Endothelial cell of umbilical vein (primary cell): ENCODE results near the gene AGAP5. TPM values are rescaled to one million over a fixed set of nuclear protein-coding genes. Genes with fewer than 3 reads are reported as not detected.
A peak's percentile ranks its signal among the peaks of the same experiment; 100 is the strongest.

Experiments
- BruUV-seq: library from RNA; stranded (reverse); fragments of 400-500 nt; replicated peaks from 2 replicates; lab custom pipeline; 2021; lab: Mats Ljungman, UMichigan
- CTCF ChIA-PET: fragments of 300-600, 350-600 bp; sonication (Branson Sonifier 250); formaldehyde crosslinking; loops from one replicate; lab custom pipeline; 2021; ENCODE audit warnings: antibody characterized with exemption, inconsistent platforms; lab: Charles Lee
- POLR2A ChIA-PET: fragments of 300-600, 350-600 bp; sonication (Branson Sonifier 250); formaldehyde crosslinking; loops from one replicate; lab custom pipeline; 2021; ENCODE audit warnings: antibody characterized with exemption, inconsistent platforms; lab: Charles Lee
- DNase-seq: peaks from one replicate; pipeline ENCODE4 v3.0.0-alpha.2; 2011; ENCODE audit warnings: low read depth, low spot score
- FAIRE-seq: peaks from 2 replicates; lab custom pipeline; 2011; peaks lifted over from hg19 to GRCh38; lab: Jason Lieb, UNC
- H2AFZ ChIP-seq: 2 replicates; pipeline ENCODE4 v1.6.0; 2012; ENCODE audit warnings: low read depth, low read length, control low read depth, inconsistent platforms
- H3K27ac ChIP-seq: 2 replicates; pipeline ENCODE4 v1.5.1; 2011; ENCODE audit warnings: low read depth, mild to moderate bottlenecking, control low read depth, low read length, moderate library complexity; ENCODE audit not compliant: insufficient read depth
- H3K27me3 ChIP-seq, 2 experiments: 2 replicates each; pipeline versions ENCODE4 v1.6.0 to v1.6.1; 2011; ENCODE audit warnings: low read length in 2 of 2, mixed read lengths in 1 of 2; ENCODE audit not compliant: control insufficient read depth in 2 of 2, insufficient read depth in 2 of 2
- H3K36me3 ChIP-seq, 2 experiments: 2 replicates in 1 of 2; 3 replicates in 1 of 2; pipeline ENCODE4 v1.5.1; 2011; ENCODE audit warnings: low read length in 2 of 2, mild to moderate bottlenecking in 1 of 2, moderate library complexity in 1 of 2; ENCODE audit not compliant: control insufficient read depth in 2 of 2, insufficient read depth in 2 of 2; ENCODE audit errors: extremely low read depth in 1 of 2
- H3K4me1 ChIP-seq: 3 replicates; pipeline ENCODE4 v1.5.1; 2011; ENCODE audit warnings: mild to moderate bottlenecking, low read length; ENCODE audit not compliant: control insufficient read depth, insufficient read depth; ENCODE audit errors: extremely low read depth
- H3K4me2 ChIP-seq: 2 replicates; pipeline ENCODE4 v1.6.1; 2011; ENCODE audit warnings: low read length, control low read depth, mixed read lengths; ENCODE audit not compliant: insufficient read depth
- H3K4me3 ChIP-seq, 3 experiments: fragments of 200-600 bp in 1 of 3; sonication (generic), shearing (Covaris generic) in 1 of 3; replicated peaks in 1 of 3; 2 replicates each; pipeline ENCODE4 v1.5.1; 2011 to 2016; ENCODE audit warnings: control low read depth in 3 of 3, low read length in 3 of 3, mild to moderate bottlenecking in 2 of 3, inconsistent platforms in 1 of 3, low read depth in 1 of 3, moderate library complexity in 1 of 3; ENCODE audit not compliant: insufficient read depth in 1 of 3
- H3K79me2 ChIP-seq: 2 replicates; pipeline ENCODE4 v1.6.0; 2012; ENCODE audit warnings: low read length, inconsistent platforms; ENCODE audit not compliant: control insufficient read depth, insufficient read depth
- H3K9ac ChIP-seq: replicated peaks from 2 replicates; pipeline ENCODE3; 2011; ENCODE audit warnings: low read length, control low read depth; ENCODE audit not compliant: insufficient read depth; ENCODE audit errors: extremely low read depth
- H3K9me1 ChIP-seq: replicated peaks from 3 replicates; pipeline ENCODE4 v1.6.0; 2011; ENCODE audit warnings: mild to moderate bottlenecking, low read length; ENCODE audit not compliant: control insufficient read depth, insufficient read depth; ENCODE audit errors: extremely low read depth
- H3K9me3 ChIP-seq: replicated peaks from 2 replicates; pipeline ENCODE4 v1.5.1; 2012; ENCODE audit warnings: low read length, inconsistent platforms; ENCODE audit not compliant: control insufficient read depth, insufficient read depth
- H4K20me1 ChIP-seq: replicated peaks from 2 replicates; pipeline ENCODE3; 2011; ENCODE audit warnings: mild to moderate bottlenecking, low read length; ENCODE audit not compliant: control insufficient read depth, insufficient read depth; ENCODE audit errors: extremely low read depth
- EZH2 ChIP-seq: IDR thresholded peaks from 2 replicates; pipeline ENCODE4 v1.6.1; 2012; ENCODE audit warnings: borderline replicate concordance, low read depth, mild to moderate bottlenecking, moderate library complexity, low read length, inconsistent platforms; ENCODE audit not compliant: severe bottlenecking
- FOS ChIP-seq: IDR thresholded peaks from 2 replicates; pipeline ENCODE4 v1.6.1; 2011; ENCODE audit warnings: mild to moderate bottlenecking, low read length, moderate library complexity, borderline replicate concordance; ENCODE audit not compliant: insufficient read depth
- GATA2 ChIP-seq: IDR thresholded peaks from 2 replicates; pipeline ENCODE4 v1.7.0; 2011; ENCODE audit warnings: low read depth, mild to moderate bottlenecking, moderate library complexity, mixed read lengths, low read length; ENCODE audit not compliant: insufficient read length, insufficient read depth
- JUN ChIP-seq: IDR thresholded peaks from 2 replicates; pipeline ENCODE4 v1.6.1; 2011; ENCODE audit warnings: borderline replicate concordance, low read depth; ENCODE audit not compliant: insufficient read length, insufficient read depth
- MYC ChIP-seq: IDR thresholded peaks from one replicate; pipeline ENCODE4 v1.6.1; 2011; ENCODE audit warnings: mild to moderate bottlenecking, low read depth, low read length
- POLR2A ChIP-seq: IDR thresholded peaks from 2 replicates; pipeline ENCODE4 v1.6.1; 2012; ENCODE audit warnings: low read depth, mild to moderate bottlenecking, control low read depth, low read length
- POLR2AphosphoS5 ChIP-seq: IDR thresholded peaks from 2 replicates; pipeline ENCODE4 v1.6.1; 2012; ENCODE audit warnings: low read depth, mild to moderate bottlenecking, control low read depth, low read length, moderate library complexity; ENCODE audit not compliant: insufficient read depth
- dilution Hi-C: fragments of 300-500 bp; cut with MboI; formaldehyde crosslinking; loops from one replicate; pipeline ENCODE4 v1.15.0; 2019; ENCODE audit warnings: low sequenced_read_pairs; ENCODE audit not compliant: extremely low pct_ligation_motif_present
- intact Hi-C: fragments of 100-400 bp; cut with micrococcal nuclease; formaldehyde crosslinking; loops from one replicate; pipeline ENCODE4 v1.10.0; 2022
- polyA plus RNA-seq, 4 experiments: library from polyadenylated mRNA; depleted of rRNA in 3 of 4; stranded (reverse) in 3 of 4; unstranded in 1 of 4; fragments of >200 nt; gene quantifications; 2 replicates each; pipeline versions ENCODE4 v1.2.1 to v1.2.3, GENCODE V29; 2011 to 2012; ENCODE audit warnings: missing spikeins in 1 of 4
- total RNA-seq: library from RNA; stranded (reverse); gene quantifications from 2 replicates; pipeline ENCODE4 v1.2.3, GENCODE V29; 2021
- TF ChIP-seq, protein P1 (sequence below), 2 donors: IDR thresholded peaks; 1 replicate in 1 of 2; 2 replicates in 1 of 2; pipeline ENCODE4 v1.5.1; 2011; ENCODE audit warnings: low read length in 2 of 2, mild to moderate bottlenecking in 2 of 2, moderate library complexity in 2 of 2, control low read depth in 1 of 2, inconsistent platforms in 1 of 2, low read depth in 1 of 2; ENCODE audit not compliant: insufficient read depth in 1 of 2; ENCODE audit errors: extremely low read depth in 1 of 2
- TF ChIP-seq, protein P2 (sequence below): IDR thresholded peaks from 2 replicates; pipeline ENCODE4 v1.6.1; 2011; ENCODE audit not compliant: insufficient read depth, insufficient read length

Gene AGAP5
- total and polyA plus RNA-seq, 2 donors (not counting 3 experiments of a cell fraction or from before 2014, with no cell fraction given), result 4.4 to 7.7 TPM

DNA sequence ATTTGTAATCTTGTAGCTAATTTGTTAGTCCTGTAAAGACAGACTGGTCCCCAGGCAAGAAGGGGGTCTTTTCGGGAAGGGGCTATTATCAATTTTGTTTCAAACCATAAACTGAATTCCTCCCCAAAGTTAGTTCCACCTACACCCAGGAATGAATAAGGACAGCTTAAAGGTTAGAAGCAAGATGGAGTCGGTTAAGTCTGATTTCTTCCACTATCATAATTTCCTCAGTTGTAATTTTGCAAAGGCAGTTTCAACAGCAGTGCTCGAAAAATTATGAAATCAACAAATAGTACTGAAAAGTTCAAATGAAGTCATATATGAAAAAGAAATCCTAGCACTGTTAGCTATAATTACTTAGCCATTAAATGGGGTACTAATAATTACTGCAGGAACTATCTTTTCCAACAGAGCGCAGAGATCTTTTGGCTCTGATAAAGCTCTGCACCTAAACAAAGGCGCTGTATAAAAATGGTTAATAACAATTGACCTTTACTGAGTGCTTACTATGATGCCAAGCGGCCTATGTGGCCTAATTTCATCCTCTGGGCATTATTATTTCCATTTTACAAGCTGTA, 45.5 kb upstream of the AGAP5 start:
- peaks cover 17% of the 10 kb centered on the region for H3K4me1 ChIP-seq
- DNase-seq, result no peak
- H4K20me1 ChIP-seq, result no peaks in the 10 kb centered on the region
- H3K9ac ChIP-seq, result peak overlapping the region; percentile 99
- CTCF ChIA-PET, result interaction anchor here (1.6 to 1.8 kb wide), 2 partner anchors 10 to 13 kb away, joined by 4 read pairs; no protein-coding TSS in a partner anchor
- intact Hi-C loops, result no loop called here
- H3K27me3 ChIP-seq, result no peaks in the 10 kb centered on the region
- peak overlapping the region; percentile 97 for H3K27ac ChIP-seq
- TF ChIP-seq GATA2 (no peak), JUN (peak; percentile 4)
- H3K4me2 ChIP-seq, result peak overlapping the region; percentile 75
- H3K36me3 ChIP-seq, result peaks cover 0 to 3% of the 10 kb centered on the region in 2 experiments
- H3K9me1 ChIP-seq, result no peaks in the 10 kb centered on the region
- no peaks in the 10 kb centered on the region for H3K9me3 ChIP-seq
- peaks cover 36% of the 10 kb centered on the region for H3K79me2 ChIP-seq
- H2AFZ ChIP-seq, result peak overlapping the region; percentile 5
- POLR2A ChIA-PET, result interaction anchor here (1.2 kb wide), 1 partner anchor 13 kb away, joined by 3 read pairs; no protein-coding TSS in a partner anchor
- FAIRE-seq, result peak; percentile 26
- dilution Hi-C loops, result no loop called here
- BruUV-seq, result no TSS peak
- peak overlapping the region; percentile 75 to 87 (median 77) for H3K4me3 ChIP-seq

DNA sequence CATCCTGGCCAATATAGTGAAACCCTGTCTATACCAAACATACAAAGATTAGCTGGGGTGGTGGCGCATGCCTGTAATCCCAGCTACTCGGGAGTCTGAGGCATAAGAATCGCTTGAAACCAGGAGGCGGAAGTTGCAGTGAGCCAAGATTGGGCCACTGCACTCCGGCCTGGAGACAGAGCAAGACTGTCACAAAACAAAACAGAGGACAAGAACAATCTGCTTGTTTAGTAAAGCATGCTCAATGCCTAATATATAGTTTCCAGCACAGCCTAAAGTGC, 44.5 kb upstream of the AGAP5 start:
- Histone ChIP-seq H2AFZ (no peak overlapping the region), H3K4me1 (peaks cover 17% of the 10 kb centered on the region), H3K36me3 (peaks cover 0 to 3% of the 10 kb centered on the region in 2 experiments), H3K27me3 (no peaks in the 10 kb centered on the region), H4K20me1 (no peaks in the 10 kb centered on the region), H3K9me3 (no peaks in the 10 kb centered on the region), H3K9me1 (no peaks in the 10 kb centered on the region), H3K4me3 (no peak overlapping the region), H3K9ac (no peak overlapping the region), H3K27ac (no peak overlapping the region), H3K79me2 (peaks cover 34% of the 10 kb centered on the region), H3K4me2 (no peak overlapping the region)
- CTCF ChIA-PET, result interaction anchor here (1.8 kb wide), 1 partner anchor 12 kb away, joined by 4 read pairs; no protein-coding TSS in a partner anchor
- FAIRE-seq, result no peak
- POLR2A ChIA-PET, result no interaction called here
- intact Hi-C loops (no loop called here), dilution Hi-C loops (no loop called here)
- TF ChIP-seq, protein P1, sequence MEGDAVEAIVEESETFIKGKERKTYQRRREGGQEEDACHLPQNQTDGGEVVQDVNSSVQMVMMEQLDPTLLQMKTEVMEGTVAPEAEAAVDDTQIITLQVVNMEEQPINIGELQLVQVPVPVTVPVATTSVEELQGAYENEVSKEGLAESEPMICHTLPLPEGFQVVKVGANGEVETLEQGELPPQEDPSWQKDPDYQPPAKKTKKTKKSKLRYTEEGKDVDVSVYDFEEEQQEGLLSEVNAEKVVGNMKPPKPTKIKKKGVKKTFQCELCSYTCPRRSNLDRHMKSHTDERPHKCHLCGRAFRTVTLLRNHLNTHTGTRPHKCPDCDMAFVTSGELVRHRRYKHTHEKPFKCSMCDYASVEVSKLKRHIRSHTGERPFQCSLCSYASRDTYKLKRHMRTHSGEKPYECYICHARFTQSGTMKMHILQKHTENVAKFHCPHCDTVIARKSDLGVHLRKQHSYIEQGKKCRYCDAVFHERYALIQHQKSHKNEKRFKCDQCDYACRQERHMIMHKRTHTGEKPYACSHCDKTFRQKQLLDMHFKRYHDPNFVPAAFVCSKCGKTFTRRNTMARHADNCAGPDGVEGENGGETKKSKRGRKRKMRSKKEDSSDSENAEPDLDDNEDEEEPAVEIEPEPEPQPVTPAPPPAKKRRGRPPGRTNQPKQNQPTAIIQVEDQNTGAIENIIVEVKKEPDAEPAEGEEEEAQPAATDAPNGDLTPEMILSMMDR (IDR thresholded peaks at IDR 0.05; ENCODE audit: extremely low read depth in 1 of 2, insufficient read depth in 1 of 2, low read depth in 1 of 2, low read length in 2 of 2), result no peak
- TF ChIP-seq MYC (no peak), JUN (no peak), EZH2 (no peak), POLR2A (no peak), POLR2AphosphoS5 (no peak), FOS (no peak), GATA2 (no peak)
- TF ChIP-seq, protein P2, sequence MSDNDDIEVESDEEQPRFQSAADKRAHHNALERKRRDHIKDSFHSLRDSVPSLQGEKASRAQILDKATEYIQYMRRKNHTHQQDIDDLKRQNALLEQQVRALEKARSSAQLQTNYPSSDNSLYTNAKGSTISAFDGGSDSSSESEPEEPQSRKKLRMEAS, result no peak
- BruUV-seq, result no TSS peak
- DNase-seq, result no peak
